ENCODE measurements around the gene FNDC3B. TPM values are rescaled to one million over a fixed set of nuclear protein-coding genes. Genes with fewer than 3 reads are reported as not detected.
A peak's percentile ranks its signal among the peaks of the same experiment; 100 is the strongest.

FNDC3B gene
- total and polyA plus RNA-seq, 3 donors from 2014 or later, result 24.2 to 63.5 (median 57.7) TPM

DNA sequence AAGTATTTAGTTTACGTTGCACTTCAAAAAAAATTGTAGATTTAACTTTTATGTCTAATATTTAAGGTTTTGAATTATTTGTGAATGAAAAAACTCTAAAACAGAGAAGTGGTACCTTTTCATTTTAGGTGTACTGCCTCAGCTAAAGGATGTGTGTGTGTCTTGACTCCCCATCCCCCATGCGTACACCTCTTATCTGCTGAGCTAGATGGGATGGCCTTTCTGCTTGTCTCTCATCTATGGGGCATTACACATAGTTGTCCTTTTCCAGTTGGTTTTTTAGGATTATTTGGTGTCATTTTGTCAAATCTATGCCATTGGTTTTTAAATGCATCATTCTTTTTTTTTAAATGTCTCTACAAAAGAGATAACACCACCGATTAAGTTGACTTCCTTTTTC is 110.9 kb downstream of the FNDC3B start:
- peaks cover 21% of the 10 kb centered on the region for H3K4me1 ChIP-seq
- no peak overlapping the region for H3K27ac ChIP-seq
- H3K27me3 ChIP-seq, result no peaks in the 10 kb centered on the region
- DNase-seq, result no peak
- no peak overlapping the region for H3K4me3 ChIP-seq
- H3K36me3 ChIP-seq (ENCODE audit: low read depth, missing control alignments), result no peaks in the 10 kb centered on the region
- whole genome bisulfite sequencing, 2 donors, result 86 to 90% methylated on average over 3 of the region's 3 CpGs
- TF ChIP-seq POLR2A (IDR thresholded peaks at IDR 0.05) (no peak), CTCF (IDR thresholded peaks at IDR 0.05) (no peak)
- no peaks in the 10 kb centered on the region for H3K9me3 ChIP-seq
- intact Hi-C loops (cut with DNase I; ENCODE audit: low total_unique reads), result no loop called here

GRCh38 chr3:172150913-172151650 is 111.7 kb downstream of the FNDC3B start:
- no peaks in the 10 kb centered on the region for H3K27me3 ChIP-seq
- TF ChIP-seq CTCF (IDR thresholded peaks at IDR 0.05), result no peak
- intact Hi-C loops (cut with DNase I; ENCODE audit: low total_unique reads), result no loop called here
- peaks cover 27% of the 10 kb centered on the region for H3K4me1 ChIP-seq
- H3K27ac ChIP-seq, result no peak overlapping the region
- H3K9me3 ChIP-seq, result no peaks in the 10 kb centered on the region
- no peak for DNase-seq
- H3K4me3 ChIP-seq, result no peak overlapping the region
- 71 to 84% methylated on average over 5 of the region's 5 CpGs for WGBS, 2 donors
- H3K36me3 ChIP-seq (ENCODE audit: low read depth, missing control alignments), result no peaks in the 10 kb centered on the region

DNA sequence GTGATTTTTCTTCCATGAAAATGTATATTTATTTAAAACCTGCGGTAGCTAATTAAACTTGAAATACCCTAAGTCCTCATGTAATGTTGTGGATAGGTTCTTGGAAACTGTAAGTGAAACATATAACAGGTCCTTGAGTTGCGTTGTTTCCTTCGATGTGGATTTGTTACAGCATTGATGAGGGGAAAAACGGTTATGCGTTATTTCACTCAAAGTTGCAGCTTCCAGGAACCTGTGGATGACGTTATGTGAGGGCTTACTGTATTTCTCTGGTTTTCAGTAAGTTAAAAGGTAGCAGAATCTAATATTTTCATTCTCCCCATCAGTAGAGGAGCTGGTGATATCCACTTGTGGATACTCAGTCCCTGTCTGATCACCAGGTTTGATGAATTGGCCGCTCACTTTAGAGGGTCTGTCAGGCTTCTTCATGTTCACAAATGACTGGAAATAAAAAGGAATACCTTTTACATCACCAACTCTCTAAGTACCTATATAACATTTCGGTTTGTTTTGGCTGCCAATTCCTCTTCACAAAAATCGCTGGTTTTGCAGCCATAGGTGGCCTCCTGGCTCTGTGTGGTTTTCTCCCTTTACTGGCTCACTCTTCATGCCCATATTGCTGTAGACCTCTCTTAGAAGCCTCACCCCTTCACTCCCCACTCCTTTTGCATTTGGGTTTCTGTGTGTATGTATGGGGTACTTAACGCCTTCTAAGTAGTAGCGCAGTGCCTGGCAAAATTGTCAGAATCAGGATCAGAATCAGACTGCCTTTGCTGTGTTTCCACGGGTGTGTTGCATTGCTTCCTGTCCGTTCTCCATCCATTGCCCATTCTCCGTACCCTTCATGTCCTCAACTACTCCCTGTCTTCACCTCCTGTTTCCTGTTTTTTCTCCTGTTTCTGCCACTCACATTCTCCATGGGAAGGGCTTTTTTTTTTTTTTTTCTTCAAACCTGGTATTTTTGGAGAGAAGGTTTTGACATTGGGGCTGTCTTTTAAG is 112.6 kb downstream of the FNDC3B start:
- H3K27me3 ChIP-seq, result no peaks in the 10 kb centered on the region
- no peaks in the 10 kb centered on the region for H3K9me3 ChIP-seq
- no peak overlapping the region for H3K4me3 ChIP-seq
- no peak for DNase-seq
- no peak for TF ChIP-seq CTCF (IDR thresholded peaks at IDR 0.05)
- TF ChIP-seq POLR2A (IDR thresholded peaks at IDR 0.05), result no peak
- no peaks in the 10 kb centered on the region for H3K36me3 ChIP-seq (ENCODE audit: low read depth, missing control alignments)
- intact Hi-C loops (cut with DNase I; ENCODE audit: low total_unique reads), result no loop called here
- 82 to 88% methylated on average over 14 of the region's 14 CpGs for WGBS, 2 donors
- no peak overlapping the region for H3K27ac ChIP-seq
- H3K4me1 ChIP-seq, result peaks cover 30% of the 10 kb centered on the region

DNA sequence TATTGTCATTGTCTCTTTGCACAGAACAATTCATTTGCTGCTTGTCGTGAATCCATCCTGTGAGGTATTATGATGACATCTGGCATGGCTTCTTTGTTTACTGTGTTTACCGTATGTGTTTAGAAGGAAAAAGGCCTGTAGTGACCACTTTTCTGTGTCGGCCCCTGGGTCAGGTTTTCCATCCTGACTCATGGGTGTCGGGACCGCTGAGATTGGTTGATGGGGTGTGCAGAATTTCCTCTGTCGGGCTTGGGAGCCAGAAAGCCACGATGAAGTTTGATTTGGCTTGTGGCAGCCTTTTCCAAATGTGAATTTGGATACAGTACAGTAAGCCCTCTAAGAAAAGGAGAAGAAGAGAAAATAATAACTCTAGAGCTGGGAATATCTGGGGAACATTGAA is 113.5 kb downstream of the FNDC3B start:
- DNase-seq, result no peak
- Histone ChIP-seq H3K4me1 (peaks cover 30% of the 10 kb centered on the region), H3K36me3 (ENCODE audit: low read depth, missing control alignments) (no peaks in the 10 kb centered on the region), H3K27ac (peak overlapping the region; percentile 82 to 87), H3K9me3 (no peaks in the 10 kb centered on the region), H3K27me3 (no peaks in the 10 kb centered on the region), H3K4me3 (no peak overlapping the region)
- WGBS, 2 donors, result 26 to 38% methylated on average over 7 of the region's 7 CpGs
- TF ChIP-seq CTCF (IDR thresholded peaks at IDR 0.05), result no peak
- no peak for TF ChIP-seq POLR2A (IDR thresholded peaks at IDR 0.05)
- intact Hi-C loops (cut with DNase I; ENCODE audit: low total_unique reads), result no loop called here

Measured in testis (tissue), 3 donors.